Measurements from ENCODE around the gene FGF12. TPM values are rescaled to one million over a fixed set of nuclear protein-coding genes. Genes with fewer than 3 reads are reported as not detected.

Gene FGF12
- total and polyA plus RNA-seq, 7 donors = 0.25 to 0.87 (median 0.71) TPM

- WGBS, 3 donors = 57 to 68% (median 64%) methylated on average over 6 of the region's 6 CpGs
- no peaks in the 10 kb centered on the region for H3K9me3 ChIP-seq
- H3K4me1 ChIP-seq = no peaks in the 10 kb centered on the region
- no peak for DNase-seq
- no peaks in the 10 kb centered on the region for H3K36me3 ChIP-seq (ENCODE audit: insufficient read depth in 1 of 2, low read depth in 1 of 2)
- intact Hi-C loops (cut with DNase I) = no loop called here
- no peaks in the 10 kb centered on the region for H3K27me3 ChIP-seq (ENCODE audit: insufficient read depth in 3 of 3, low read length in 2 of 3)
- TF ChIP-seq CTCF (IDR thresholded peaks at IDR 0.05) = no peak
- H3K27ac ChIP-seq = no peak overlapping the region
- ATAC-seq = no peak
- peak overlapping the region; percentile 43 for H3K4me3 ChIP-seq
Observed at GRCh38 chr3:192332386-192333291, 394.7 kb downstream of the FGF12 start.

GRCh38 chr3:192331749-192332385 is 395.5 kb downstream of the FGF12 start:
- ATAC-seq = no peak
- intact Hi-C loops (cut with DNase I) = no loop called here
- DNase-seq = no peak
- Histone ChIP-seq H3K9me3 (no peaks in the 10 kb centered on the region), H3K4me1 (no peaks in the 10 kb centered on the region), H3K4me3 (peak overlapping the region; percentile 43), H3K27ac (no peak overlapping the region), H3K27me3 (ENCODE audit: insufficient read depth in 3 of 3, low read length in 2 of 3) (no peaks in the 10 kb centered on the region), H3K36me3 (ENCODE audit: insufficient read depth in 1 of 2, low read depth in 1 of 2) (no peaks in the 10 kb centered on the region)
- 71 to 80% (median 77%) methylated on average over 3 of the region's 3 CpGs for WGBS, 3 donors
- TF ChIP-seq CTCF (IDR thresholded peaks at IDR 0.05) = no peak

GRCh38 chr3:192326656-192327055 is 400.7 kb downstream of the FGF12 start:
- Histone ChIP-seq H3K4me3 (no peak overlapping the region), H3K27ac (no peak overlapping the region), H3K4me1 (no peaks in the 10 kb centered on the region), H3K27me3 (ENCODE audit: insufficient read depth in 3 of 3, low read length in 2 of 3) (no peaks in the 10 kb centered on the region), H3K36me3 (ENCODE audit: insufficient read depth in 1 of 2, low read depth in 1 of 2) (no peaks in the 10 kb centered on the region), H3K9me3 (no peaks in the 10 kb centered on the region)
- intact Hi-C loops (cut with DNase I) = no loop called here
- WGBS, 3 donors = 90 to 93% (median 90%) methylated on average over 2 of the region's 2 CpGs
- TF ChIP-seq CTCF (IDR thresholded peaks at IDR 0.05) = no peak
- DNase-seq (no peak), ATAC-seq (no peak)

- DNase-seq (no peak), ATAC-seq (no peak)
- whole genome bisulfite sequencing, 3 donors = 93 to 97% (median 96%) methylated on average over 2 of the region's 2 CpGs
- no peaks in the 10 kb centered on the region for H3K27me3 ChIP-seq (ENCODE audit: insufficient read depth in 3 of 3, low read length in 2 of 3)
- H3K36me3 ChIP-seq (ENCODE audit: insufficient read depth in 1 of 2, low read depth in 1 of 2) = no peaks in the 10 kb centered on the region
- TF ChIP-seq CTCF (IDR thresholded peaks at IDR 0.05) = no peak
- H3K4me1 ChIP-seq = no peaks in the 10 kb centered on the region
- no peaks in the 10 kb centered on the region for H3K9me3 ChIP-seq
- intact Hi-C loops (cut with DNase I) = no loop called here
- H3K27ac ChIP-seq = no peak overlapping the region
- H3K4me3 ChIP-seq = no peak overlapping the region
Observed at GRCh38 chr3:192317564-192317963, 409.8 kb downstream of the FGF12 start.

Measured in psoas muscle (tissue), 8 donors.